ENCODE measurements around the gene INHBE.

Gene INHBE

DNA sequence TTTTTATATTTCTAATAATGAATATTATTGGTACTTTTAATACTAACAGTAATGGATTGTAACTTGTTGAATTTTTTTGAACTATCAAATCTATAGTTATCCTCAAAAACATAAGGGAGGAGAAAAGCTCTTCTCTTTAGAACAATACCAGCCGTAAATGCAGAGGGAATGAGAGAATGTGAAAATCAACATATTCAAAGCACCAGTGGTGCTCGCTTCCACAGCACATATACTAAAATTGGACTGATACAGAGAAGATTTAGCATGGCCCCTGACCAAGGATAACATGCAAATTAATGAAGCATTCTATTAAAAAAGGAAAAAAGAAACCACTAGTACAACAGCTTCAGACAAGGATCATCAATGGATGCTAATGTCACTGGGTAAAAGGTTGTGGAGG lies 40.0 kb upstream of the INHBE start:
- no peak for TF ChIP-seq EZH2 (IDR thresholded peaks at IDR 0.05; ENCODE audit: borderline replicate concordance, low read length)
- TF ChIP-seq, protein P1, sequence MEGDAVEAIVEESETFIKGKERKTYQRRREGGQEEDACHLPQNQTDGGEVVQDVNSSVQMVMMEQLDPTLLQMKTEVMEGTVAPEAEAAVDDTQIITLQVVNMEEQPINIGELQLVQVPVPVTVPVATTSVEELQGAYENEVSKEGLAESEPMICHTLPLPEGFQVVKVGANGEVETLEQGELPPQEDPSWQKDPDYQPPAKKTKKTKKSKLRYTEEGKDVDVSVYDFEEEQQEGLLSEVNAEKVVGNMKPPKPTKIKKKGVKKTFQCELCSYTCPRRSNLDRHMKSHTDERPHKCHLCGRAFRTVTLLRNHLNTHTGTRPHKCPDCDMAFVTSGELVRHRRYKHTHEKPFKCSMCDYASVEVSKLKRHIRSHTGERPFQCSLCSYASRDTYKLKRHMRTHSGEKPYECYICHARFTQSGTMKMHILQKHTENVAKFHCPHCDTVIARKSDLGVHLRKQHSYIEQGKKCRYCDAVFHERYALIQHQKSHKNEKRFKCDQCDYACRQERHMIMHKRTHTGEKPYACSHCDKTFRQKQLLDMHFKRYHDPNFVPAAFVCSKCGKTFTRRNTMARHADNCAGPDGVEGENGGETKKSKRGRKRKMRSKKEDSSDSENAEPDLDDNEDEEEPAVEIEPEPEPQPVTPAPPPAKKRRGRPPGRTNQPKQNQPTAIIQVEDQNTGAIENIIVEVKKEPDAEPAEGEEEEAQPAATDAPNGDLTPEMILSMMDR (IDR thresholded peaks at IDR 0.05; ENCODE audit: low read length): no peak
- Histone ChIP-seq H2AFZ (ENCODE audit: low read length) (no peak overlapping the region), H3K4me1 (ENCODE audit: insufficient read depth, low read length, severe bottlenecking) (peaks cover 14% of the 10 kb centered on the region), H3K36me3 (ENCODE audit: insufficient read depth, low read length) (no peaks in the 10 kb centered on the region), H3K27ac (ENCODE audit: low read depth, low read length, poor library complexity, severe bottlenecking) (no peak overlapping the region), H3K4me2 (ENCODE audit: low read length) (no peak overlapping the region), H3F3A (ENCODE audit: insufficient read depth, low read length) (no peaks in the 10 kb centered on the region), H3K9me2 (ENCODE audit: low read depth, low read length) (no peaks in the 10 kb centered on the region), H3K9me3 (ENCODE audit: low read length) (no peaks in the 10 kb centered on the region), H3K9ac (ENCODE audit: low read length) (no peak overlapping the region), H4K20me1 (ENCODE audit: insufficient read depth, low read length) (no peaks in the 10 kb centered on the region), H3K4me3 (ENCODE audit: low read depth, low read length, poor library complexity, severe bottlenecking) (no peak overlapping the region), H3K79me2 (ENCODE audit: insufficient read depth, low read length) (peaks cover 30% of the 10 kb centered on the region), H3K27me3 (ENCODE audit: insufficient read depth, low read length) (no peaks in the 10 kb centered on the region)

DNA sequence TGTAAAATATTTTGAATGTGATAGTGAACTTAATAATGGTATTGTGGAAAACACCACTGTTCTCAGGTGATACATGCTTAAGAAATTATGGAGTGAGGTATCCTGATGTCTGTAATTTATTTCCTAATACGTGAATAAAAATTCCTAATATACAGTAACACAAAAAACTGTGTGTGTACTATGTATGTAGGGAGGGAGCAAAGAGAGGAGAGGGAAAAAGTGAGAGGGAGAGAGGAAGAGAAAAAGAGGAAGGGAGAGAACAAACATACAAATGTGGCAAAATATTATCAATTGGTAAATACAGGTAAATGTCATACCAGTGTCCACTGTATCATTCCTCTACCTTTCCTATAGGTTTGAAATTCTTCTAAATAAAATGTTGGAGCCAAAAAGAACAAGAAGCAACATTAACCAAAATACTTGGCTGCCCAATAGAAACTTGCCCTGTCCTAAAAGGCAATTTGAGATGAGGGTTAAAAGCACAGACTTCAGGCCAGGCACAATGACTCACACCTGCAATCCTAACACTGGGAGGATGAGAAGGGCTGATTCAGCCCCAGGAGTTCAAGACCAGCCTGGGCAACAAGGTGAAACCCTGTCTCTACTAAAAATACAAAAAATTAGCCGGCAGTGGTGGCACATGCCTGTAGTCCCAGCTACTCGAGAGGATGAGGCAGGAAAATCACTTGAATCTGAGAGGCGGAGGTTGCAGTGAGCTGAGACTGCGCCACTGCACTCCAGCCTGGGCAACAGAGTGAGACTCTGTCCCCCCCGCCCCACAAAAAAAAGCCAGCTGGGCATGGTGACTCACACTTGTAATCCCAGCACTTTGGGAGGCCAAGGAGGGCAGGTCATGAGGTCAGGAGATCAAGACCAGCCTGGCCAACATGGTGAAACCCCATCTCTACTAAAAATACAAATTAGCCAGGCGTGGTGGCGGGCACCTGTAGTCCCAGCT lies 38.8 kb upstream of the INHBE start:
- Histone ChIP-seq H3K79me2 (ENCODE audit: insufficient read depth, low read length) (peaks cover 23% of the 10 kb centered on the region), H3K27ac (ENCODE audit: low read depth, low read length, poor library complexity, severe bottlenecking) (no peak overlapping the region), H3K9me3 (ENCODE audit: low read length) (no peaks in the 10 kb centered on the region), H3K9ac (ENCODE audit: low read length) (no peak overlapping the region), H3K4me3 (ENCODE audit: low read depth, low read length, poor library complexity, severe bottlenecking) (no peak overlapping the region), H3K9me2 (ENCODE audit: low read depth, low read length) (no peaks in the 10 kb centered on the region), H3K4me2 (ENCODE audit: low read length) (no peak overlapping the region), H3K27me3 (ENCODE audit: insufficient read depth, low read length) (no peaks in the 10 kb centered on the region), H3K36me3 (ENCODE audit: insufficient read depth, low read length) (no peaks in the 10 kb centered on the region), H3K4me1 (ENCODE audit: insufficient read depth, low read length, severe bottlenecking) (peaks cover 14% of the 10 kb centered on the region), H4K20me1 (ENCODE audit: insufficient read depth, low read length) (no peaks in the 10 kb centered on the region), H3F3A (ENCODE audit: insufficient read depth, low read length) (no peaks in the 10 kb centered on the region), H2AFZ (ENCODE audit: low read length) (no peak overlapping the region)
- TF ChIP-seq, protein P1 (IDR thresholded peaks at IDR 0.05; ENCODE audit: low read length): no peak
- TF ChIP-seq EZH2 (IDR thresholded peaks at IDR 0.05; ENCODE audit: borderline replicate concordance, low read length): no peak

DNA sequence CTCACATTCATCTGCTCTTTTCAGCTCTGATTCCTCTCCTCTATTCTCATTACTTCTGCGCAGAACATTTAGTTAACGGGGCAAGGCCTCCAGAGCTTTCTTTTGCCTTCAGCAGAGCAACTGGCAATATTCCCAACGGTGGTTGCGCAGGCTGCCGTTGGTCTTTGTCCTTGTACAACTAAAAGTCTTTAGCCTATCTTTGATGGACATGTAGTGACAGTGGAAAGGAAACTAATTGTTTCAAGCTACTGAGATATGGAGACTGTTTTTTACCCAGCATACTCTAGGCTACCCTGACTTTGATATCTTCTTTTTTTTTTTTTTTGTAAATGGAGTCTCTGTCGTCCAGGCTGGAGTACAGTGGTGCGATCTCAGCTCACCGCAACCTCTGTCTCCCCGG lies 36.9 kb upstream of the INHBE start:
- H3K36me3 ChIP-seq (ENCODE audit: insufficient read depth, low read length): peaks cover 5% of the 10 kb centered on the region; the same call in 1 of the 2 replicates
- H3K27me3 ChIP-seq (ENCODE audit: insufficient read depth, low read length): no peaks in the 10 kb centered on the region
- no peaks in the 10 kb centered on the region for H4K20me1 ChIP-seq (ENCODE audit: insufficient read depth, low read length)
- no peaks in the 10 kb centered on the region for H3K9me2 ChIP-seq (ENCODE audit: low read depth, low read length)
- H3K4me1 ChIP-seq (ENCODE audit: insufficient read depth, low read length, severe bottlenecking): peaks cover 14% of the 10 kb centered on the region
- no peaks in the 10 kb centered on the region for H3F3A ChIP-seq (ENCODE audit: insufficient read depth, low read length)
- no peak overlapping the region for H2AFZ ChIP-seq (ENCODE audit: low read length)
- H3K79me2 ChIP-seq (ENCODE audit: insufficient read depth, low read length): peaks cover 22% of the 10 kb centered on the region
- no peak overlapping the region for H3K9ac ChIP-seq (ENCODE audit: low read length)
- H3K9me3 ChIP-seq (ENCODE audit: low read length): no peaks in the 10 kb centered on the region
- no peak overlapping the region for H3K4me2 ChIP-seq (ENCODE audit: low read length)
- no peak overlapping the region for H3K27ac ChIP-seq (ENCODE audit: low read depth, low read length, poor library complexity, severe bottlenecking)
- TF ChIP-seq, protein P1 (IDR thresholded peaks at IDR 0.05; ENCODE audit: low read length): no peak
- TF ChIP-seq EZH2 (IDR thresholded peaks at IDR 0.05; ENCODE audit: borderline replicate concordance, low read length): no peak
- H3K4me3 ChIP-seq (ENCODE audit: low read depth, low read length, poor library complexity, severe bottlenecking): no peak overlapping the region
